Skin epidermis (tissue), 12 donors: Measurements from ENCODE around the gene MFSD12.

Source experiments
- H3K27ac ChIP-seq, 21 experiments: fragments of 200-600 bp; sonication (generic) in 11 of 21; one replicate each; pipeline ENCODE4 v1.5.0; 2020; ENCODE audit warnings: mild to moderate bottlenecking in 3 of 21, inconsistent platforms in 2 of 21, moderate library complexity in 2 of 21
- H3K4me3 ChIP-seq, 7 experiments: fragments of 200-600 bp; sonication (generic) in 2 of 7; one replicate each; pipeline ENCODE4 v1.5.0; 2020; ENCODE audit warnings: inconsistent platforms in 2 of 7, mild to moderate bottlenecking in 2 of 7, moderate library complexity in 1 of 7

Gene MFSD12

GRCh38 chr19:3499738-3500428 lies 57.5 kb downstream of the MFSD12 start:
- Histone ChIP-seq H3K4me3 (peak overlapping the region; percentile 77 to 99 (median 89)), H3K27ac (peak overlapping the region; percentile 88 to 100 (median 98))

- no peak overlapping the region for H3K27ac ChIP-seq
- H3K4me3 ChIP-seq: no peak overlapping the region
Observed at GRCh38 chr19:3497757-3498520, 59.4 kb downstream of the MFSD12 start.

GRCh38 chr19:3496392-3497273 lies 60.8 kb downstream of the MFSD12 start:
- H3K27ac ChIP-seq: no peak overlapping the region

GRCh38 chr19:3494559-3494958 lies 62.8 kb downstream of the MFSD12 start:
- H3K4me3 ChIP-seq: no peak overlapping the region
- H3K27ac ChIP-seq: no peak overlapping the region

More at GRCh38 chr19:3496392-3497273, 60.8 kb downstream of the MFSD12 start:
- H3K4me3 ChIP-seq: no peak overlapping the region
